Uterus (tissue), 2 donors: ENCODE measurements around the gene EIF2S2.

Experiments used
- CTCF ChIP-seq, 4 experiments: fragments of 200-600 bp in 2 of 4; fragments of 450-650 bp in 2 of 4; sonication (generic) in 2 of 4; IDR thresholded peaks; one replicate each; pipeline ENCODE4 v1.5.1; 2016 to 2019; ENCODE audit warnings: antibody characterized with exemption in 4 of 4, mild to moderate bottlenecking in 2 of 4, moderate library complexity in 1 of 4
- POLR2A ChIP-seq, 2 donors: fragments of 450-650 bp; IDR thresholded peaks; one replicate each; pipeline ENCODE4 v1.6.1; 2016; ENCODE audit warnings: antibody characterized with exemption in 2 of 2, mild to moderate bottlenecking in 1 of 2, moderate library complexity in 1 of 2

- no peak for TF ChIP-seq CTCF (IDR thresholded peaks at IDR 0.05)
- TF ChIP-seq POLR2A (IDR thresholded peaks at IDR 0.05), result no peak
These were observed 47.8 kb downstream of the EIF2S2 start for GRCh38 chr20:34064286-34064685.
